GM19099 (cell line): ENCODE measurements around the gene NTHL1.

Experiments
- POLR2A ChIP-seq: IDR thresholded peaks from 3 replicates; pipeline ENCODE4 v1.6.1; 2011; ENCODE audit warnings: low read depth; ENCODE audit not compliant: insufficient read length; ENCODE audit errors: extremely low read depth

The NTHL1 gene

GRCh38 chr16:1997494-1998359, 49.9 kb downstream of the NTHL1 start:
- TF ChIP-seq POLR2A, result no peak

- TF ChIP-seq POLR2A, result no peak
Measured at GRCh38 chr16:1993731-1994131, 53.9 kb downstream of the NTHL1 start.

GRCh38 chr16:1992704-1993317, 54.8 kb downstream of the NTHL1 start:
- TF ChIP-seq POLR2A, result no peak

- peak; percentile 75 for TF ChIP-seq POLR2A
Measured at GRCh38 chr16:1991948-1992703, 55.5 kb downstream of the NTHL1 start.

- TF ChIP-seq POLR2A, result no peak
Measured at GRCh38 chr16:1991588-1991947, 56.1 kb downstream of the NTHL1 start.

GRCh38 chr16:1991135-1991551, 56.5 kb downstream of the NTHL1 start:
- peak; percentile 67 for TF ChIP-seq POLR2A

GRCh38 chr16:1990351-1991134, 57.1 kb downstream of the NTHL1 start:
- TF ChIP-seq POLR2A, result peak; percentile 35

- no peak for TF ChIP-seq POLR2A
Measured at GRCh38 chr16:1990101-1990350, 57.6 kb downstream of the NTHL1 start.
